NOMO-1 treated with DMSO at 0.1 percent for 48 hours (cell line): ENCODE measurements around the gene PLSCR3.

Experiments
- DNase-seq: peaks from one replicate; lab custom pipeline; 2025; ENCODE audit not compliant: unreplicated experiment; lab: John Stamatoyannopoulos, UW

The PLSCR3 gene

DNA sequence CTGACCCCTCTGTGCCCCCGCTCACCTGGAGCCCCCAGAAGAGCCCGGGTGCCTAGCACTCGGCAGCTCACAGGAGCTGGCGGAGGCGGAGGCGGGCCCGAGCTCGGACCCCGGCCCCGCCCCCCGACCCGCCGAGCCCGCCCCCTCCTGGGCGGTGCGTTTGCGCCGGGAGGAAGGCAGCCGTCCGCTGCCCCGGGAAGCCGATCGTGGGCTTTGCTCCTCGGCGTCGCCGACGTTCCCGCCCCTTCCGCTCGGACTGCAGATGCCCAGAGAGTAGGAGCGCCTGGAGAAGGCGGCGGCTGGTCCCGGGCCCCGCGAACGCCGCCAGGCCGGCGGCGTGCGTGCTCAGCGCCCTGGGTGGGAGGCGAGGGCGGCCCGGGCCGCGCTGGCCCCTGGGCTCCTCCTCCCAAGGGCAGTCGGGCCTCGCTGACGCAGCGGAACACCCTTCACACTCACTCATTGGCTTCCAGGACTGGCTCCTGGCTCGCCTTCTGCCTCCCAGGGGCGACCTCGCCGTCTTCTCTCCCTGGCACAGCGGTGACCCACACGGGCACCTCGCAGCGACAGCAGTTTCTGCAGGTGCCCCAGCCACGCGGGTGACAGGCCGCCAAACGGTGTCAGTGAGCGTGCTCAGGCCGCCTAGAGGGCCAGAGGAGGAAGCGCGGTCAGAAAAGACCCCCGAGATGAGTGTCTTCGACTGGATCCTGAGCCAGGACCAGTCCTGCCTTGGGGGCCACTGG, at the start of gene PLSCR3:
Gene PLSCR3 (minus strand): TSS at position 74 of the 740 bp plus-strand sequence. CDS start 415 bp downstream, outside the sequence.
- peak; percentile 72 for DNase-seq

DNA sequence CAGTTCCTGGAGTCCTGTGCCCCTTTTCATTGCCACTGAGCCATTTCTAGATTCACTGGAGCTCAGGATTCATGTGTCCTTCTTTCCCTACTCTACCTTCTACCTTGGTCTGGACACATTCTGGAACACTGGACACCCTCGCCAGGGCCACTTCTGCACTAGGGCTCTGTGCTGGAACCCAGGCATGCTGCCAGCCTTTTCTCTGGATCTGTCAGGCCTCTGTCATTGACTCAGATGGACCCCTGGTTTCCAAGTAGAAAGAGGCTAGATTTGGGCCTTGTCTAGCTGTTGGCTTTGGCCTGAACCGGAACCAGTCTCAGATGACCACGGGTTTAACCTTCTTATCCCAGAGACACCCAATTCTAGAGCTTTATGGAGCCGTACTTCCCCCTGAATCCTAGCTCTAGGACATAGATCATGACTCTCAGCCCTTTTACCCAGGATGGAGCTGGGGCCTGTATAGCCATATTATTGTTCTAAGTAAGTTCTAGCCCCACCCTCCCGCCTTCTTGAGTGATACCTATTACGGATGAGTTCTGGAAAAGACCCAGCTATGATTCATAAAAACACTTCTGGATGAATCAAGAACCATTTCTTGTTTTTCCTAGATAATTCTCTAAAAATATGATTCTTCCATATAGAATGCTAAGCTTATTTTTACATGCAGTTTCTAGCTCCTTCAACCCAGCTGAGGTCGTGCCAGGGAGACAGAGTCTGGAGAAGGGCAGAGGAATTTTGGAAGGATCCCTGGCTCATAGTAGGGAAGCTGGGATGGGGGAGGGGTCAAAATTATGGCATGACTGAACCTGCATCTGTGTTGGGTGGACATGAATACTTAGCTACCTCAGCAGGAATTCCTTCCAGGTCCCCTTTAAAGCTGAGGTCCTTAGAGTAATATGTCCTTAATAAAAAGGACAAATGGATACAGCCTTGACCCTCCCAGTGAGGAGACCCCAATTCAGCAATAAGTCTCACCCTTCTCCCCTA, 49.5 kb upstream of the PLSCR3 start:
- DNase-seq, result no peak

DNA sequence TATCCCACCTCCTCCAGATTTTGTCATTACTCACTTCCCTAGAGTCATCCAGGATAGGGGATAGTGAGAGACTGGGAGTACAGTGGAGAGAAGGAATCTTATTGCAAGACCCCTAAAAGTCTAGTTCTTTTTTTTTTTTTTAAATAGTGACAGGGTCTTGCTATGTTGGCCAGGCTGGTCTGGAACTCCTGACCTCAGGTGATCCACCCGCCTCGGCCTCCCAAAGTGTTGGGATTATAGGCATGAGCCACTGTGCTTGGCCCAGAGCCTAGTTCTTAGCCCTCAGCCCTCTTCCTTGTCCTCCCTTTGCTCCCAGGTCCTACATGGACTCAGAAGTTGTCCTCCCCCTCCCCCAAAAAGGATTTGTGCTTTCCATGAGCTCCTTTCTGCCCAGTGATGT, 47.8 kb upstream of the PLSCR3 start:
- DNase-seq, result no peak

DNA sequence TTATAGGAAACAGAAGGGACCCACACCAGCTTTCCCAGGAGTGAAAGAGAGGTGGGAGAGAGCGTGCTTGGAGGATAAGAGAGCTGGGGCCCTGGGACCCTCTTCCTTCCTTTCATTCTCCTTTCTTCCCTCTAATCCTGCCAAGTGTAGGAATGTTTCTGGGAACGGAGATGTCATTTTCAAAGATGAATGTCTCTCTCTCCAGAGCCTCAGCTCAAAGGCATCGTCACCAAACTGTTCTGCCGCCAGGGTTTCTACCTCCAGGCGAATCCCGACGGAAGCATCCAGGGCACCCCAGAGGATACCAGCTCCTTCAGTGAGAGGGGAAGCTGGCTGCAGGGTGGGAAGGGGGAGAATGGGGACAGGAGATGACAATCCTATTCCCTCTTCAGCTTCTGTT, 46.9 kb upstream of the PLSCR3 start:
- DNase-seq, result no peak

DNA sequence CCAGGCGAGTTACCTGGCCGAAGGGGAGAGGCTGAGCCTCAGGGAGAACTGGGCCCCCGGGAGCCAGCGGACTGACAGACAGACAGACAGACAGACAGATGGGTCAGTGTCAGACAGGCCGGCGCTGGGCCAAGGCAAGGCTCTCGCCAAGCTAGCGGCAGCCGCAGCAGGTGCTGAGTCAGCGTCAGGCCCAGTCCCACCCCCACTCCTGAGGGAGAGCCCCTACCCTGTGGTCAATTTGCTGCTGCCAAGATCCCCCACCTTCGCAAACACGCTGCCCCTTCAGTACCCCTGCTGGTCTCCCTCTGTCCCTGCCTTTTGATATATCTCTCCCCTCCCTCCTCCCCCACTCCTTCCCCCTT, 46.5 kb upstream of the PLSCR3 start:
- DNase-seq, result no peak

DNA sequence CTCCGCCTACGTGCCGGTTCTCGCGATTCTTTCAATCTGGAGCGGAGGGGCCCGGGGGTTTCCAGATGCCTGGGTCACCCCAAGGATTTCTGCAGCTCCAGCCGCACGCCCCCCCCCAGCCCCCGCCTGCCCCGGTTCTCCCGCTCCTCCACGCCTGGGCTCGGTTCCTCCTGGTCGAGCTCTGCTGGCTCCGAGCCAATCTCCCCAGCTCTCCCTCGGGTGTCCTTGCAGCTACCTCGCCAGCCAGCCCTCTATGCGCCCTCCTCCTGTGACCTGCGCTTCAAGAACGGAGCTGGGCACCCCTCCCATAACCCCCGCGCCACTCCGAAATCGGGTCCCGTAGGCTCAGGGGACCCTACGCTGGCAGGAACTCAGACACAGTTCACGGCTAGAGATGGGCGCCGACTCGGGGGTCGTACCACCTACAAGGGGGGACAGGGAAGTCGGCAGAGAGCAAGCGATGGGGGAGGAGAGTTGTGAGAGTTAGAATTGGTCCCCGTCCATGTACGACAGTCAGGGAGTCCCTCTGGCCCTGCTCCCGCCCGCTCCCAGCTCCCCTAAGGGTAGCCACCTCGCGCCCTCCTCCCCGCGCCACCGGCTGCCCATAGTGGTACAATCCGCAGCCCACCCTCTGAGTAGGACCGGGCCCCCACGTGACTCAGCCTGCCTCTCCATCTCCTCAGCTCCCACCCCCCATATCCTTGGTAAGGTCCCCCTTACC, 45.9 kb upstream of the PLSCR3 start:
- DNase-seq, result no peak

DNA sequence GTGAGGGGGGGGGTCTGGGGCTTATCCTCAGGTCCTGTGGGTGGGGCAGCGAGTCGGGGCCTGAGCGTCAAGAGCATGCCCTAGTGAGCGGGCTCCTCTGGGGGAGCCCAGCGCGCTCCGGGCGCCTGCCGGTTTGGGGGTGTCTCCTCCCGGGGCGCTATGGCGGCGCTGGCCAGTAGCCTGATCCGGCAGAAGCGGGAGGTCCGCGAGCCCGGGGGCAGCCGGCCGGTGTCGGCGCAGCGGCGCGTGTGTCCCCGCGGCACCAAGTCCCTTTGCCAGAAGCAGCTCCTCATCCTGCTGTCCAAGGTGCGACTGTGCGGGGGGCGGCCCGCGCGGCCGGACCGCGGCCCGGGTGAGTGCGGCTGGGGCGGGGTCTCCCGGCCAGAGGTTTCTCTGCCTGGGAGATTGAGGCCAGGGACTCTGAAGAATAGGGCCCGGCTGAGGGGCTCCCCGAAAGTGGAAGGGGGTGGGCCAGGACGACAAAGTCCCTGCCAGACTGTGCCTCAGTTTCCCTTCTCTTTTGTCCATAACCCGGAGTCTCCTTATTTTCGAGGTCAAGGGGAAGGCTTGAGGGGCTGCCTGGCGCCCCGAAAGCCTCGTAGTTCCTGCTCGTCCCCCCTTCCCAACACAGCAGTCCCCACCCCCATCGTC, 45.3 kb upstream of the PLSCR3 start, which contains the start of gene FGF11:
Gene FGF11 (plus strand): TSS at position 51 of the 651 bp plus-strand sequence. CDS start 109 bp downstream, at position 160.
- DNase-seq, result no peak

DNA sequence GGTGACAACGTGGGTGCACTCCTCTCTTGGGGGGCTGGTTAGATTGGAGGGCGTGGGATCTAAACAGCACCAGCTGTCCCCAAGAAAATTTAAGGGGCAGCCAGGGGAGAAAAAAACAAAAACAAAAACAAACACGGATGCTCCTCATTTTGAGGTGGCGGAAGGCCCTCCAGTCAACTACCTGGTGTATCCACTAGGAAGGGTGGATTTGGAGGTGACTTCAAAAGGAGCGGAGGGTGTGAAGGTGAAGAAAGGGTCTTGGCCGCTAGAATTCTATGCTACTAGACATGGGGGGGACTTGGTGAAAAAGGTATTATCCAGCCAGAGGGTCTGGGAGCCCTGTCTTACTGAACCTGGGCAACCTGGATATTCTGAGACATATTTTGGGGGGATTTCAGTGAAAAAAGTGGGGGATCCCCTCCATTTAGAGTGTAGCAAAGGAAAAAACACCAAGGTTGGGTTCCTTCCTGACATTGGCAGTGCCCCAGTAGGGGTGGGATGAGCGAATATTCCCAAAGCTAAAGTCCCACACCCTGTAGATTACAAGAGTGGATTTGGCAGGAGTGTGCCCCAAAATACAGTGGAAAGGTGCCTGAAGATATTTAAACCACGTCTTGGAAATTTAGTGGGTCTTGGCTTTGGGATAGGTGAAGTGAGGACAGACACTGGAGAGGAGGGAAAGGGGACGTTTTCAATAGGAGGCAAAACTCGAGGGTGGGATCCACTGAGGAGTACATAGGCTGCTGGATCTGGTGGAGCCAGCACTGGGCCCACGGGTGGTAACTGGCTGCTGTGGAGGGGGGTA, 44.5 kb upstream of the PLSCR3 start:
- no peak for DNase-seq

DNA sequence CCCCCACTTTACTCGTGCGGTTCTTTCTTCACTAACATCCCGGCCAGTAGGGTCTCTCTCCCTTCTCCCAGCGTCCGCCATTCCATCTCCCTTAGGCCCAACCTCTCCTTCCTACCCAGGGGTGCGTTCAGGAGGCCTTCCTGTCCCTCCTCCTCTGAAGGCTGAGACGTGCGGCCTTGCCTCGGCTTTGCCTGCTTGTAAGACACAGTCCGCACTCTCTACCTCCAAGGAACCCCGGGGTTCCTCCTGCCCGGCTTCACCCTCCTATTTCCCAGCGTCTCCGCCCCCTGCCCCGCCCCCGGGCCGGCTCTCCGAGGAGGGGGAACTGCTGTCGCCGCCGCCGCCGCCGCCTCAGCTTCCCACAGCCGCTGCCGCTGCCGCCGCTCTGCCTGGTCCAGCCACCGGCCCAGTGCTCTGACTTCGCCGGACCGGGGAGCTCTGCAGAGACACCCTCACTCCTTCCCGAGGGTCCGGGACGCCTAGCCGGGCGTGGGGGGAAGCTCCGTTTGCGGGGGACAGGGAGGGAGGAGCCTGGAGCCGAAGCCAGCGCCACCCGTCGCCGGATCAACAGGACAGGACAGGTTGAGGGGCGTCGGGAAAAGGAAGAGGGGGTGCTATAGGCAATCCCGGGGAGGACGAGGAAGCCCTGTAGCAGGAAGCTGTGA, 43.8 kb upstream of the PLSCR3 start:
- DNase-seq, result peak; percentile 54

DNA sequence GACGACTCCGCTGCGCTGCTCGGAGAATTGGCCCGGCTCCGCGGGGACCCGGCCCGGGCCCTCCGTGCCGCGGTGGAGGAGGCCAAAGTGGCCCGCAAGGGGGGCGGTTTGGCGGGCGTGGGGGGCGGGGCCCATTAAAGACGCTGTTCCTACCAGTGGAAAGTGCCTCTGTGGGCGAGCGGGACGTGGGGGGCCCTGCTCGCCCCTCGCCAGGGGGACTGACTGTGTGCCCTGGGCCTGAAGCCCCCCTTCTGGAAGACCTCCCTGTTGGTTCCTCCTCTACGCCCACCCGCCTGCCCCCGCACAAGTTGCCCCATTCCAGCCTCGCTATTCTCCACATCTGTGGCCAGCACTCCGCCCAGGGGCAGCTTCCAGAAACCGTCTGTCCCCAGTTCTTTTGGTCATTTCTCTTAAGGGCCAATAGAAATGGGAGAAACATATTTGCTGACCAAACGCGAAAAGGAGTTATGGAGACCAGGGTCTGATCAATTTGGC, 43.1 kb upstream of the PLSCR3 start:
- DNase-seq, result no peak

DNA sequence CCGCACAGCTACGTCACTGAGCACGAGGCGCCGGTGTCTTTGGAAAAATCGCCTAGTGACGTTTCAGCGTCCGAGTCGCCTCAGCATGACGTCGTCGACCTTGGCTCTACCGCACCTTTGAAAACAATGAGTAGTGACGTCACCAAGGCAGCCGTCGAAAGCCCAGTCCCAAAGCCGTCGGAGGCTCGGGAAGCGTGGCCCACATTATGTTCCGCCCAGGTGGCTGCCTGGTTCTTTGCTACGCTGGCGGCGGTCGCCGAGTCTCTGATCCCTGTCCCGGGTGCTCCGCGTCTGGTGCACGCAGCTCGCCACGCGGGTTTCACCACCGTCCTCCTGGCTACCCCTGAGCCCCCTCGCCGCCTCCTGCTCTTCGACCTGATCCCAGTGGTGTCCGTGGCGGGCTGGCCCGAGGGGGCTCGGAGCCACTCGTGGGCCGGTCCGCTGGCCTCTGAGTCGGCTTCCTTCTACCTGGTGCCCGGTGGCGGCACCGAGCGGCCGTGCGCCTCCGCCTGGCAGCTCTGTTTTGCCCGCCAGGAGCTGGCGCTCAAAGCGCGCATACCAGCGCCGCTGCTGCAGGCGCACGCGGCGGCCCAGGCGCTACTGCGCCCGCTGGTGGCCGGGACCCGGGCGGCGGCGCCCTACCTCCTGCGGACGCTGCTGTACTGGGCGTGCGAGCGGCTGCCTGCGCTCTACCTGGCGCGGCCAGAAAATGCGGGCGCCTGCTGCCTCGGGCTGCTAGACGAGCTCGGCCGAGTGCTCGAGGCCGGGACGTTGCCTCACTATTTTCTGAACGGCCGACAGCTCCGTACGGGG, 42.4 kb upstream of the PLSCR3 start:
- DNase-seq, result peak; percentile 70

DNA sequence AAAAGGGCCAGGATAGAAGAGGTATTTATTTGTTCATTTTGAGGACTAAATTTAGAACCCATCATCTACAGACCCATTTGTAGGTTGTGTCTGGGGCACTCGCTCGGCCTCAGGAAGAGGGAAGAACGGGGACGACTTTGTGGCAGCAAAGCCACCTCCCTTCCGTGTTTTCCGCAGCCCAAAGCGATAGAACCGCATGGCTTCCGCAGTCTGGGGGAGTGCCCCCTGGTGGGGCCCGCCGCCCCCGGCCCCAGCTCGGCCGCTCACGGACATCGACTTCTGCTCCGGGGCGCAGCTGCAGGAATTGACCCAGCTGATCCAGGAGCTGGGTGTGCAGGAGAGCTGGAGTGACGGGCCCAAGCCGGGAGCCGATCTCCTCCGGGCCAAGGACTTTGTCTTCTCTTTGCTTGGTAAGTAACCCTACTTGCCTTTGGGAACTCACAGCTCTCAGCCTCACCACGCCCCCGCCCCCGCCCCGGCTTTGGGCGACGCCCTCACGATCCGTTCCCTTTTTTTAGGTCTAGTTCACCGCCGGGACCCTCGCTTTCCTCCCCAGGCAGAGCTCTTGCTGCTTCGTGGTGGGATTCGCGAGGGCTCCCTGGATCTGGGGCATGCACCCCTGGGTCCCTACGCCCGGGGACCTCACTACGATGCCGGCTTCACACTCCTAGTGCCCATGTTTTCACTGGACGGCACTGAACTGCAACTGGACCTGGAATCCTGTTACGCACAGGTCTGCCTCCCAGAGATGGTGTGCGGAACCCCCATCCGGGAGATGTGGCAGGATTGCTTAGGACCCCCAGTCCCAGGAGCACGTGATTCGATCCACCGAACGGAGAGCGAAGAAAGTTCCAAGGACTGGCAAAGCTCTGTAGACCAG, 41.6 kb upstream of the PLSCR3 start:
- peak; percentile 71 for DNase-seq

DNA sequence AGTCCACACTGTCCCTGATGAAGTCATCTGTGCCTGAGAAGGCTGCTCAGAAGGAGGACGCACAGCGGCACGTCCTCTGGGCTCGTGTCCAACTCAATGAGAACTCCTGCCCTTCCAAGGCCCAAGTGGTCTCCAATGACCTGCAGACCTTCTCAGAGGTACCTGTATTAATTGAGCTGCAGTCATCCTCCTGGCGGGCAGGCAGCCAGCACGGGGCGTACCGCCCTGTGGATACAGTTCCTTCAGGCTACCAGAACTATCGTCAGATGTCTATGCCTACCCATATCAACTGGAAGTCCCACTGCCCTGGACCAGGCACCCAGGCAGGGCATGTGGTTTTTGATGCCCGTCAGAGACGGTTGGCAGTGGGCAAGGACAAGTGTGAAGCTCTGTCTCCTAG, 38.0 kb upstream of the PLSCR3 start:
- no peak for DNase-seq

DNA sequence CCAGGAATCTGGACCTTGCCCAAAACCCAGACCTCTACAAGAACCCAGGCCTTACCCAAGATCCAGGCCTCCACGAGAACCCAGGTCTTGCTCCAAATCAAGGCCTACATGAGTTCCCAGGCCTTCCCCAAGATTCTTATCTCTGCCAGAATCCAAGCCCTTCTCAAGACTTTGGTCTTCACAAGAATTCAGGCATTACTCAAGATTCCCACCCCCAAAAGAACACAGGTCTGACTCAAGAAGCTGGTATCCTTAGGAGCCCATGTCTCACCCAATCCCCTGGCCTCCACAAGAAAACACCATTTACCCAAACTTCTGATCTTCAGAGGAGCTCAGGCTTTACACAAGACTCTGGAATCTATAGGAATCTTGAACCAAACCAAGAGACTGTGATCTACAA, 36.9 kb upstream of the PLSCR3 start:
- DNase-seq, result no peak

DNA sequence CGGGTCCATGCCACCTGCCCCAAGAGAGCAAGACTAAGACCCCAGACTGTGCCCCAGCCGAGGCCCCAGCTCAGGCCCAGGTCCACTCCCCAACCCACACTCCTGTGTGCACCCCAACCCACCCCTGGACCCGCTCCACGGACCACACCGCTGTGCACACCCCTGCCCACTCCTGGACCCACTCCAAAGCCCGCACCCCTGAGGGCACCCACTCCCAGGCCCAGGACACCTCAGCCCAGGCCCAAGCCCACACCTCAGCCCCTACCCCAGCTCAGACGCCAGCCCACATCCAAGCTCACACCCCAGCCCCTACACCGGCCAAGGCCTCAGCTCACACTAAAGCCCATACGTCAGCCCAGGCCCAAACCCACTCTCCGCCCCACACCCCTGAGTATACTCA, 35.4 kb upstream of the PLSCR3 start:
- DNase-seq, result no peak

DNA sequence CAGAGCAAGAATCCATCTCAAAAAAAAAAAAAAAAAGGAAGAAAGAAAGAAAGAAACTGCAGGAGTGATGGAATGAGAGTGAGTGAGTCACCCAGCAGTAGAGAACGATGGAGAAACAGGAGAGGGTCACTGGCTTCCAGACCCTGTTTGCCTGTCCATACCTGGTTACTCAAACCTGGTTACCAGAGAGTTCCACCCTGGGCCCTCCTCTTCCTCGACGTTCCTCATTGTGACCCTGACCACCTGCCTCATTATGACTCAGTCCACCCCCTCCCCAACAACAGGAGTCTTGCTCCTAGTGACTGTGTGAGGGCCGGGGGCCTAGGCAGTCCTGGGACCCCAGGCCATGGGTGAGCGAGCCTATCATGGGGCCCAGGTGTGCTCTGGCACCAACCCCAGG, 34.2 kb upstream of the PLSCR3 start, which contains the start of gene SPEM3:
Gene SPEM3 (plus strand): TSS at position 301 of the 400 bp plus-strand sequence. CDS start 46 bp downstream, at position 347.
- no peak for DNase-seq

DNA sequence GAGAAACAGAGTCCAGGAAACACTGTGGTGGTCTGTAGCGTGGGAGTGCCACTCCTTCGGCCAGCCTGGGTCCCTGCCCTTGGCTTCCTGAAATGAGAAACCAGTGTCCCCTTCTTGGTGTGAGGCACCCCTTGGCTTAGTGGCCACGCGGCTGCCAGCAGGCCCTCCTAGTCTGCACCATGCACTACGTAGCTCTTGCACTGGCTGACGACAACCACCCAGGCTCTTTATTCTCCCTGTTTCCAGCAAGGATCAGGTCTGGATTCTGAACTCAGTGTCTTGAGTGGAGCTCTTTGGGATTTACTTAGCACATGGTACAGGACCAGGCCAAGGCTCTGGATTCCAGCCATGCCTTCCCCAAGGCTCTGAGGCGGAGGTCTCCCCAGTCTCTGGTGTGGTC, 33.2 kb upstream of the PLSCR3 start:
- DNase-seq, result no peak
